SJCRH30 (cell line): ENCODE results near the gene OLFML2A. TPM values are rescaled to one million over a fixed set of nuclear protein-coding genes. Genes with fewer than 3 reads are reported as not detected.
A peak's percentile ranks its signal among the peaks of the same experiment; 100 is the strongest.

Experiments used
- DNase-seq, 2 experiments: peaks; one replicate each; pipeline ENCODE4 v3.0.0-alpha.2; 2015 to 2020
- H3K27ac ChIP-seq: fragments of 250-450 bp; sonication (Bioruptor Pico); 2 replicates; pipeline ENCODE4 v1.5.1; 2020; ENCODE audit warnings: mild to moderate bottlenecking, moderate library complexity
- H3K27me3 ChIP-seq: fragments of 250-450 bp; sonication (Bioruptor Pico); 2 replicates; pipeline ENCODE4 v1.5.1; 2020; ENCODE audit warnings: mild to moderate bottlenecking, moderate library complexity
- H3K36me3 ChIP-seq: fragments of 250-450 bp; sonication (Bioruptor Pico); 2 replicates; pipeline ENCODE4 v1.5.1; 2020; ENCODE audit warnings: mild to moderate bottlenecking, moderate library complexity
- H3K4me1 ChIP-seq: fragments of 250-450 bp; sonication (Bioruptor Pico); 2 replicates; pipeline ENCODE4 v1.5.1; 2020; ENCODE audit warnings: mild to moderate bottlenecking, moderate library complexity
- H3K4me3 ChIP-seq: fragments of 250-450 bp; sonication (Bioruptor Pico); 2 replicates; pipeline ENCODE4 v1.5.1; 2020; ENCODE audit warnings: mild to moderate bottlenecking, moderate library complexity
- H3K9me3 ChIP-seq: fragments of 250-450 bp; sonication (Bioruptor Pico); replicated peaks from 2 replicates; pipeline ENCODE4 v1.5.1; 2020; ENCODE audit warnings: mild to moderate bottlenecking, moderate library complexity
- total RNA-seq: library from RNA; depleted of rRNA; stranded (reverse); fragments of >200 nt; shearing (Covaris generic); gene quantifications from 2 replicates; pipeline ENCODE4 v1.2.3, GENCODE V29; 2014

OLFML2A gene
- total RNA-seq, 1 experiment from 2014 or later: 13.4 TPM

DNA sequence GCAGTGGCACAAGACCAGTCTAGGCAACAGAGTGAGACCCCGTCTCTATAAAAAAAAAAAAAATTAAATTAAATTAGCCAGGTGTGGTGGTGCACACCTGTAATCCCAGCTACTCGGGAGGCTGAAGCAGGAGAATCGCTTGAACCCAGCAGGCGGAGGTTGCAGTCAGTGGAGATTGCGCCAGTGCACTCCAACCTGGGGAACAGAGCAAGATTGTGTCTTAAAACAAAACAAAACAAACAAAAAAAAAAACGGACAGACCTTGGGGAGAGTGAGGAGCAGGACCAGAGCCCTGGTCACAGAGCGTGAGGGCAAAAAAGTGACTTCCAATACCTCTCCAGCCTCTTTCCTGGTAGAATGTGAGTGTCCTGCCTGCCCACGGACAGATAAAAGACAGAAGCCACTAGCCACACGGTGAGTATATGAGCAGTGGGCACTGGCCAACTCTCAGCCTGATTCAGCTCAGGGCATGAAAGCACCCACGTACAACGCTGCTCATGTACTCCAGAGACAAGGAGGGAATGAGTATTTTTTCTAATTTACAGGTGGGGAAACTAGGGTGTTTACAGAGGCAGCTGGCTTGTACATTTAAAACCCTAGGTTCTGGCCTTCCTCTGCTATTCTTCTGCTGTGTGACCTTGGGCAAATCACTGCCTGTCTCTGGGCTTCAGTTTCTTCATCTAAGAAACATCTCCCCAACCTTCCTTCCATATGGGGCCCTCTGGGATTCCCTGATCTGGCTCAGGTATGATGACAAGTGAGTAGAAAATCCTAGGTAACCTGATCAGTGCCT lies 1.8 kb downstream of the OLFML2A start:
- H3K27me3 ChIP-seq: no peaks in the 10 kb centered on the region
- H3K4me3 ChIP-seq: no peak overlapping the region
- no peak for DNase-seq
- H3K27ac ChIP-seq: 0 out of 2 replicates have a peak overlapping the region, but pooled peaks have one; percentile 9
- H3K36me3 ChIP-seq: no peaks in the 10 kb centered on the region
- peaks cover 24% of the 10 kb centered on the region for H3K4me1 ChIP-seq
- H3K9me3 ChIP-seq: no peaks in the 10 kb centered on the region

DNA sequence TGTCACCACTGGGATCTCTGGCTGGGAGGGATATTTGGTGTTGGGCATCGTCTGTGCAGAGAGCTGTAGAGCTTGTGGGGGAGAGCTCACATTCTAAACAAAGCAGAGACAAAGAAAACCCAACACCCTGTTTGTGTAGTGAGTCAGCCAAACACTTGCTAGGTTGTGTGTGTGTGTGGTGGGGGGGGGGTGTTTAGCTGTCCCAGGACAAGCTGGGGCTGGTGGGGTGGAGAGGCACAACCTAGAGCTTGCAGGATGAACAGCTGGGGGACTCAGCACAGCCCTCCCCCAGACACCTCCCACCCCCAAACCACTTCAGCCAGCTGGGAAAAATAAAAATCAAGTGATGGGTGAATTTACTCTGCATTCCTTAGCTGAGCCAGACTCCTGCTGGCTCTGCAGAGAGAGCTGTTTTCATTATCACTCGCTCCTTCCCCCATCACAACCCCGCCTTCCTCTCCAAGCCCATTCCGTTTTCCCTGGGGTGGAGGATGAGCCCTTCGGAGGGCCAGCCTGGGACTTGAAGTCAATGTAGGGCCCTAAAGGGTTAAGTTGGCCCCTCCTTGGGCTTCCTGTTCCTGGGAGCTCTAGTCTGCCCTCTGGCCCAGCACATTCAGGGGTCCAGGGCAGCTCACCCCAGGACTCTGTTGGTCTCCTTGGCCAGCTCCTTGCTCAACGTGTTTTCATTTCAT lies 2.6 kb downstream of the OLFML2A start:
- H3K4me1 ChIP-seq: peaks cover 23% of the 10 kb centered on the region
- H3K36me3 ChIP-seq: no peaks in the 10 kb centered on the region
- H3K9me3 ChIP-seq: no peaks in the 10 kb centered on the region
- H3K27me3 ChIP-seq: no peaks in the 10 kb centered on the region
- peak overlapping the region; percentile 61 for H3K27ac ChIP-seq
- no peak overlapping the region; the same call in 1 of the 2 replicates for H3K4me3 ChIP-seq
- DNase-seq: peak; percentile 96 to 99

DNA sequence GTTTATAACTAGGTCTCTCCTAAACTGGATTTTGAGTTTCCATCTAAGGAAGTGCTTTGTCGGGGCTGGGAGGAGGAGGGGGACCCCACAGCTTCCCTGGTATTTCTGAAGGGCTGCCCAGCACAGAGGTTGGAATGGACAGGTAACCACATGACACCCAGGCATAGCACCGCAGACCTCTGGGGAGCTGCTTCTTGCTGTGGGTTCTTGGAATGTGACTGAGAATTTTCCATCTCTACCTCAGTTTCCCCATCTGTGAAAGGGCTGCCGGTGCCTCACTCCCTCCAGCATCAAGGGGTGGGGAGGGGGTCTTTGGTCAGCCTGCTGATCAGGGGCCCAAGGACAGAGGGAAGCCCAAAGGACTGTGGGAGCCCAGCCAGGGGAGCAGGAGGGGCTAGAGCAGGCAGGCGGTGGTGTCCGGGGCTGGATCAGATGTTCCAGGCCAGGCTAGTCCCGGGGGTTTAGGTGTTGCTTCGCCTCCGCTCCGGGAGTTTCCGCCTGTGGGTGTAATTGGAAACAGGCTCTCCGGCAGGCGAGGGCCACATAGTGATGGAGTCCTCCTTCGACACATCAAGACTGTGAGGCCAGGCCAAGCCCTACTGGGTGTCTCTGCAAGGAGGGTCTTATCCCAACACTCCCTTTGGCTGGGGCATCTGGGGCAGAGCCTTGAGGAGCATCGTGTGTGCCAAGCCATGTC lies 3.3 kb downstream of the OLFML2A start:
- Histone ChIP-seq H3K36me3 (no peaks in the 10 kb centered on the region), H3K27ac (peak overlapping the region; percentile 61), H3K4me1 (peaks cover 20% of the 10 kb centered on the region), H3K9me3 (no peaks in the 10 kb centered on the region), H3K27me3 (no peaks in the 10 kb centered on the region), H3K4me3 (no peak overlapping the region; the same call in 1 of the 2 replicates)
- DNase-seq: no peak

DNA sequence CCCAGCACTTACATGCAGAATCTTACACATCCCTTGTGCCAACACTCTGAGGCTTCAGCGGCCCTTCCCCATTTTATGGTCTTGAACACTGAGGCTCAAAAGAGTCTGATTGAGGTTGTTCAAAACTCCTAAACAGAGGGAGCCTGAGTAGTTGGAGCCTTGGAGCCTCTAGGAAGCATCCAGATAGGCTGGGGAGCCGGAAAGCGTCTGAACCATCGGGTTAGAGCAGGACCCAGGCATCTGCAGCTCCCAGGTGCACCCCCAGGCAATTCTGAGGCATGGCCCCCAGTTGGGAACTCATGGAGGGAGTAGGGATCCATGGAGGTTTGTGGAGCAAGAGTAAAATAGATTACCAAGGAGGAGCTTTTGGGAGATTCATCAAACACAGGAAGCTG lies 3.8 kb downstream of the OLFML2A start:
- no peak for DNase-seq

DNA sequence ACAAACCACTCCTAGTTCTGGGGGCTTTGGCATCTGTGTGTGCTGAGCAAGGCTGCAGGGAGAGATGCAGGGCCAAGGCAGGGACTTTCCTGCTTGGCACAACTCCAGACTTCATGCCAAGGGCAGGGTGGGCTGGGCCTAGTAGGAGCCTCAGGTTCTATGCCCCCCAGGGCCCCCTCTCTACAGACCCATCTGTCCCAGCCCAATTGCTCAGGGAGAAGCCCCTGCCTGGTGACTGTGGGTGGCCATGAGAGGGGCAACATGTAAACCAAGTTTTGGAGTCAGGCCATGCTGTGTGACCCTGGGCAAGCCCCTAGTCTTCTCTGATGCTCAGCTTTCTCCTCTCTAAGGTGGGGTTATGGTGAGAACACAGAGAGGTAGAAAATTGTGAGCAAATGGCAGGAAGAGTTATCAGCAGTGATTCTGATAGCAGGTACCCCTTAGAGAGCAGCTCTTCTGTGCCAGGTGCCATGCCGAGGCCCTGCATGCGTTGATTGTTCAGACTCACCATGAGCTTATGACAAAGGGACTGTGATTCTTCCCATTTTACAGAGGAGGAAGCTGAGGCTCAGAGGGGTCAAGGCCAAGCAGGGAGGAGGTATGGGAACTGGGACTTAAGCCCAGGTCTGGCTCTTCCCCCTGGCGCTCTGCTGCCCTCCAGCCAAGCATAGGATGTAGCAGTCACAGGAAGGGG lies 5.2 kb downstream of the OLFML2A start:
- Histone ChIP-seq H3K27ac (no peak overlapping the region), H3K27me3 (no peaks in the 10 kb centered on the region), H3K36me3 (no peaks in the 10 kb centered on the region), H3K9me3 (no peaks in the 10 kb centered on the region; the same call in 1 of the 2 replicates), H3K4me3 (no peak overlapping the region), H3K4me1 (peaks cover 20% of the 10 kb centered on the region)
- no peak for DNase-seq

More for the DNA sequence above, 3.8 kb downstream of the OLFML2A start:
- Histone ChIP-seq H3K9me3 (no peaks in the 10 kb centered on the region; the same call in 1 of the 2 replicates), H3K36me3 (no peaks in the 10 kb centered on the region), H3K27me3 (no peaks in the 10 kb centered on the region), H3K4me1 (peaks cover 20% of the 10 kb centered on the region), H3K27ac (no peak overlapping the region), H3K4me3 (no peak overlapping the region)

DNA sequence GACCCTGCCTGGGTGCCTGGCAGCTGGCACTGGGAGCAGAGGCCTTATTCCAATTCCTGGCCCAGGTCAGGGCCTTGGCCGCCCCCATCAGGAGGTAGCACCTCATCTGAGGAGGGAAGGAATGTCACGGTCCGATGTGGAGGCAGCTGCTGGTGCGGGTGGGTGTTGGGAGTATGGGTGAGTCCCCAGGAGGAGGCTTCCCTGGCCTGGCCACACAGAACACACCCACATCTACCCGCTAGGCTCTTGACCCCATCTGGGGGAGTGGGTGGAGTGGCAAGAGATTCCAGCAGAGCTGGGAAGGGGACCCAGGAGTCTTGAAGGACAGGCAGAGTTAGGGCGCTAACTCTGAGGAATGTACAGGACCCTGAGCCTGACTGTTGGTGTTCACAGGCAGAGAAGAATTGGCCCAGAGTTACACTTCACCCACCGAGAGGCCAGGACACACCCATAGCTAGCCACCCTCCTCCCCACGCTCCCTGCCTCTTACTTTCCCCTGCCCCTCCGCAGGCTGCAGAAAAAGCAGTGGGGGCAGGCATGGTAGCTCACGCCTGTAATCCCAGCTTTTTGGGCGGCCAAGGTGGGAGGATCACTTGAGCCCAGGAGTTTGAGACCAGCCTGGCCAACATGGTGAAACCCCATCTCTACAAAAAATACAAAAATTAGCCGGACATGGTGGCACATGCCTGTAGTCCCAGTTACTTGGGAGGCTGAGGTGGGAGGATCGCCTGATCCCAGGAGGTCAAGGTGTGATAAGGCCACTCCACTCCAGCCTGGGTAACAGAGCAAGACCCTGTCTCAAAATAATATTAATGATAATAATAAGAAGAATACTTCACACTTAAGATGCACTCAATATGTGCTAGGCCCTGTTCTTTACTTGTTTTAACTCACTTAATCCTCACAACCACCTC lies 6.0 kb downstream of the OLFML2A start:
- Histone ChIP-seq H3K4me1 (peaks cover 20% of the 10 kb centered on the region), H3K27me3 (no peaks in the 10 kb centered on the region), H3K36me3 (no peaks in the 10 kb centered on the region), H3K9me3 (no peaks in the 10 kb centered on the region; the same call in 1 of the 2 replicates), H3K27ac (no peak overlapping the region), H3K4me3 (no peak overlapping the region)
- DNase-seq: peak; percentile 44 to 51

DNA sequence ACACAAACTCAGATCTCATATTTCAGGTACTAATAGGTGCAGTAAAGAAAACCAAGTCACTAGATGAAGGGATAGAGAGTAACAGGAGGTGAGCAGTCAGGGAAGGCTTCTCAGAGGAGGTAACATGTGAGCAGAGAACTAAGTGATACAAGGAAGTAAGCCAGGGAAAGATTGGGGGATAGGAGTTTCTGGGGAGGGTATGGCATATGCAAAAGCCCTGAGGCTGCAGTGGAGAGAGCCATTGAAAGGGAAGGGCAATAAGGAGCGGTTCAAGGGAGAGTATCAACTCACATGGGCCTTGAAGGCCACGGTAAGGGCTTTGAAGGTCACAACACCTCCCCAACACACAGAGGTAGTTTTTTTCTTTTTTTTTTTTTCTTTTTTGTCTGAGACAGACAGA lies 6.9 kb downstream of the OLFML2A start:
- no peaks in the 10 kb centered on the region; the same call in 1 of the 2 replicates for H3K9me3 ChIP-seq
- no peak overlapping the region for H3K27ac ChIP-seq
- H3K4me3 ChIP-seq: no peak overlapping the region
- H3K4me1 ChIP-seq: peaks cover 17% of the 10 kb centered on the region
- no peaks in the 10 kb centered on the region for H3K36me3 ChIP-seq
- H3K27me3 ChIP-seq: no peaks in the 10 kb centered on the region
- no peak for DNase-seq

DNA sequence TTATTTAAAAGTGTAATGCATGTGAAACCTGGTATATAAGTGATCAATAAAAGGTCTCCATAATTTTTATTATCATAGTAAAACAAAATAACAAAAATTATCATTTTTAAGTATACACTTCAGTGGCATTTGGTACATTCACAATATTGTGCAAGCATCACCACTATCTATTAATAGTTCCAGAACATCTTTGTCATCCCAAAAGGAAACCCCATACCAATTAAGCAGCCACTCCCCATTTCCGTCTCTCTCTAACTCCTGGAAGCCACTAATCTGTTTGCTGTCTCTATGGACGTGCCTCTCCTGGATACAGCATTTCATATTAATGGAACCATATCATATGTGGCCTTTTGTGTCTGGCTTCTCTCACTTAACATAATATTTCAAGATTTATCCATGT lies 7.6 kb downstream of the OLFML2A start:
- Histone ChIP-seq H3K4me1 (peaks cover 13% of the 10 kb centered on the region), H3K27ac (no peak overlapping the region), H3K36me3 (no peaks in the 10 kb centered on the region), H3K27me3 (no peaks in the 10 kb centered on the region), H3K4me3 (no peak overlapping the region), H3K9me3 (no peaks in the 10 kb centered on the region; the same call in 1 of the 2 replicates)
- no peak for DNase-seq

DNA sequence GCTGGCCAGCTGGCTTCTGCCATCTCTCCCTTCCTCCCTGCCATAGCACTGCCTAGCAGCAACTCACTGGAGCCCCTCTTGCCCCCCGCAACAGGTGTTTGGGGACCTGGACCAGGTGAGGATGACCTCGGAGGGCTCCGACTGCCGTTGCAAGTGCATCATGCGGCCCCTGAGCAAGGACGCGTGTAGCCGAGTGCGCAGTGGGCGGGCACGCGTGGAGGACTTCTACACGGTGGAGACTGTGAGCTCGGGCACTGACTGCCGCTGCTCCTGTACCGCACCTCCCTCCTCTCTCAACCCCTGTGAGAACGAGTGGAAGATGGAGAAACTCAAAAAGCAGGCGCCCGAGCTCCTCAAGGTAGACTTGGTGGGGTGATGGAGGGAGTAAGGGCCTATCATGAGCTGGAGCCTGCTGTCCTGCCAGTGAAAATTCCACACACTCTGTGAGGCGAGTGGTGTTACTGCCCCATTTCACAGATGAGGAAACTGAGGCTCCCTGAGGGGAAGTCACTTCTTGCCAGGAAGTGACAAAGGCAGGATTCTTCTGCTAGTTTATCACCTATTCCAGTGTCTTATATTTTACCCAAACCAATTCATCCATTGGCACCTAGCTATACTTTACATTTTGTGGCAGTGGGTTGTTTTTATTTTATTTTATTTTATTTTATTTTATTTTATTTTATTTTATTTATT lies 10.1 kb downstream of the OLFML2A start:
- H3K4me1 ChIP-seq: peaks cover 5% of the 10 kb centered on the region; the same call in 1 of the 2 replicates

DNA sequence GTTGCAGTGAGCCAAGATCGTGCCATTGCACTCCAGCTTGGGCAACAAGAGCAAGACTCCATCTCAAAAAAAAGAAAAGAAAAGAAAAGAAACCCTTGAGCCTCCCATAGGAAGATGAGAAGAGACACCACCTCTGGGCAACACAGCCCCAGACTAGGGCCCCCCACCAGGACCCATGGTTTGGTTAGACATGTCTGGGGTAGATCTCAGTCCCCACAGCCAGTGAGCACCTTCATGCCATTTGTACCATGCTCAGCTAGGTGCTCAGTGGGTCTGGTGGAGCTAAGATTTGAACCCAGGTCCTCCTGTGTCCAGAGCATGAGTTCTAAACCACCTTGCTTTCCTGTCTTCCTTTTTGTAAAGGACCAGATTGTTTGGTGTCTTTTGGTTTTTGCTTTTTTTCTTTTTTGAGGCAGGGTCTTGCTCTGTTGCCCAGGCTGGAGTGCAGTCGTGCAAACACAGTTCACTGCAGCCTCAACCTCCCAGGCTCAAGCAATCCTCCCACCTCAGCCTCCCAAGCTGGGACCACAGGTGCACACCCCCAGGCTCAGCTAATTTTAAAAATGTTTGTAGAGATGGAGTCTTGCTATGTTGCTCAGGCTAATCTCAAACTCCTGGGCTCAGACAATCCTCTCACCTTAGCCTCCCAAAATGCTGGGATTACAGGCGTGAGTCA lies 11.7 kb downstream of the OLFML2A start:
- Histone ChIP-seq H3K27me3 (no peaks in the 10 kb centered on the region), H3K27ac (no peak overlapping the region), H3K9me3 (no peaks in the 10 kb centered on the region; the same call in 1 of the 2 replicates), H3K4me1 (peaks cover 10% of the 10 kb centered on the region), H3K36me3 (no peaks in the 10 kb centered on the region), H3K4me3 (no peak overlapping the region)
- DNase-seq: no peak

More for the DNA sequence above, 10.1 kb downstream of the OLFML2A start:
- H3K4me3 ChIP-seq: no peak overlapping the region
- H3K9me3 ChIP-seq: no peaks in the 10 kb centered on the region; the same call in 1 of the 2 replicates
- H3K27me3 ChIP-seq: no peaks in the 10 kb centered on the region
- no peaks in the 10 kb centered on the region for H3K36me3 ChIP-seq
- DNase-seq: peak in 1 of 2 experiments; percentile 4
- H3K27ac ChIP-seq: no peak overlapping the region

DNA sequence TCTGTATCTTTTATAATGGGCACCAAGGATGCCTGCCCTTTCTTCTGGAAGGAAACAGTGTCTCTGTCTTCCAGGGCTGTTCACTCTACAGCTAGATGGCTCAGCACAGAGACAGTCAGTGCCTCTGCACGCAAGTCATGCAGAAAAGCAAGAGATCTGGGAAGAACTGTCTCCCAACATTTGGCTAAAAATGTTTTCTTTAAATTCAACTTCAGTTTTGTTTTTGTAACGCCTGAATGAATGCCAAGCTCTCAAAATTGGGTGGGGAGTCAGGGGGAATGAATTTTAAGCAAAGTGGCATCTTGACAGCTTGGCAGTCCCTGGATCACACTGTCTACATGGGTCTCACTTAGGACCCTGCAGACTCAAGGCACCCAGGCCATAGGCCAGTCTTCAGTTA lies 12.6 kb downstream of the OLFML2A start:
- DNase-seq: no peak

DNA sequence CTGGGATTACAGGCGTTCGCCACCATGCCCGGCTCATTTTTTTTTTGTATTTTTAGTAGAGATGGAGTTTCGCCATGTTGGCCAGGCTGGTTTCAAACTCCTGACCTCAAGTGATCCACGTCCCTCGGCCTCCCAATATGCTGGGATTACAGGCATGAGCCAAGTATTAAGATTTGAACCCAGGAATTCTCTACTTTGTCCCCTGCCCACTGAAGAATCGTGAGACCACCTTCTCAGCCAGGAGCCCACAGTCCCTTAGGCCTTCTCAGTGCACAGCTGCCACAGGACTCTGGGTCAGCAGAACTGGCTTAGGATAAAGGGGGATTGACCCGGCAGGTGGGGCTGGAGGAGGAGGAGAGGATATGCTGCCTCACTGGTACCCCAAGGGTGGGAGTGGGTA lies 13.4 kb downstream of the OLFML2A start:
- H3K4me1 ChIP-seq: peaks cover 15% of the 10 kb centered on the region
- no peak overlapping the region for H3K4me3 ChIP-seq
- H3K27me3 ChIP-seq: no peaks in the 10 kb centered on the region
- no peak for DNase-seq
- no peaks in the 10 kb centered on the region; the same call in 1 of the 2 replicates for H3K9me3 ChIP-seq
- no peaks in the 10 kb centered on the region for H3K36me3 ChIP-seq
- no peak overlapping the region for H3K27ac ChIP-seq

More for the DNA sequence above, 12.6 kb downstream of the OLFML2A start:
- Histone ChIP-seq H3K36me3 (no peaks in the 10 kb centered on the region), H3K27me3 (no peaks in the 10 kb centered on the region), H3K9me3 (no peaks in the 10 kb centered on the region; the same call in 1 of the 2 replicates), H3K27ac (no peak overlapping the region), H3K4me1 (peaks cover 12% of the 10 kb centered on the region), H3K4me3 (no peak overlapping the region)
